ENCODE measurements around the gene CENATAC.
"Not testable (repeated sequence)": the region's sequence is repeated elsewhere in the genome, so short reads cannot be mapped to it uniquely, and the experiment has no call there.

The CENATAC gene

DNA sequence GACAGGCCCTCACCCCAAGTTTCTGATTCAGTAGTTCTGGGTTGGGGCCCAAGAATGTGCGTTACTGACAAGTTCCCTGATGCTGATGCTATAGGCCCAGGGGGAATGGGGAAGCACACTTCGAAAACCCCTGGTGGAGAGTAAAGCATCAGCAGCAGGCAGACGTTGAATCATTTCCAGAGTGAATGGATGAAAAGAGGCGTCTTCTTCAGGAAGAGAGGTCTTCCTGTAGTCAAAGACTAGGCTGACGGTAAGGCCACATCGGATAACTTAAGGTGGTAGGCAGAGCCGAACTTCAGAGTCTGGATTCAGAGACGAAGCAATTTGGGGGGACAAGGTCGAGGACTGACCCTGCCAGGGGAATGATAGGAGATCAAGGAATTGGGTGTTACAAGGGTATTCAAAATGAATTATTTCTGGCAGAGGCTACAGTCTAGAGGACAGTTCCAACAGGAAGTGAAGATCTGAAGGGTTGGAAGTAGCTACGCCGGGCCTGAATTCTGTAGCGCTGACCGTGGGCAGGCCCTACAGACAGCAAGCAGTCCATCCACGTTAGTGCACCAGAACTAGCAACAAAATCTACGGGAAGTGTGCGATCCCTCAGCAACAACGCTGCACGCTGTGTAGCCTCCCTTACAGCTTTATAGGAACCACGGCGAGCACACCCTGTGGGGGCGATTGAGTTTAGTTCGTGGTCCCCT, 862 bp upstream of the CENATAC start:
- peak; percentile 73 for DNase-seq (ENCODE audit: low spot score)

DNA sequence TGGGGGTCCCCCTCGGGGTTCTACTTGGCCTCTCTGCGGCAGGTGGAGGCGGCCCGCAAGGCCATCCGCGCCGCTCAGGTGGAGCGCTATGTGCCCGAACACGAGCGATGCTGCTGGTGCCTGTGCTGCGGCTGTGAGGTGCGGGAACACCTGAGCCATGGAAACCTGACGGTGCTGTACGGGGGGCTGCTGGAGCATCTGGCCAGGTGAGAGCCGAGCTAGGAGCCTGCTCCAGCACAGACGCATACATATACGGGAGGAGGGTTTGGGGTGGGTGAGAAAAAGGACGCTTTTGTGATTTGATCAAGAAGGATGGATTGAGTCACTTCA, 415 bp downstream of the CENATAC start:
- DNase-seq (ENCODE audit: low spot score): no peak

DNA sequence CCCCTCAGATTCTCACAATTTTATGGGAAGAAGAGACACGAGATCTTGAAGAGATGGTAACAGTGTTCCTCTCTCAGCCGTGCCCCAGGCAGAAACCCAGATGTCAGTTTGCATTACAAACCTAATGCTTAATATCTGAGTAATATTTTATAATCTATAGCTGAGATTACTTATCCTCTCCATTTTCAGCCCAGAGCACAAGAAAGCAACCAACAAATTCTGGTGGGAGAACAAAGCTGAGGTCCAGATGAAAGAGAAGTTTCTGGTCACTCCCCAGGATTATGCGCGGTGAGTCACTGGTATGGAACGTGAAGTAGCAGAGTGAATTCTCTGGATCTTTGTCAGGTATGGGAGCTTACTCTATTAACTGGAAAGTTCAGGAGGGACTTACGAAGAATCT, 884 bp downstream of the CENATAC start:
- peak; percentile 59 for DNase-seq (ENCODE audit: low spot score)

DNA sequence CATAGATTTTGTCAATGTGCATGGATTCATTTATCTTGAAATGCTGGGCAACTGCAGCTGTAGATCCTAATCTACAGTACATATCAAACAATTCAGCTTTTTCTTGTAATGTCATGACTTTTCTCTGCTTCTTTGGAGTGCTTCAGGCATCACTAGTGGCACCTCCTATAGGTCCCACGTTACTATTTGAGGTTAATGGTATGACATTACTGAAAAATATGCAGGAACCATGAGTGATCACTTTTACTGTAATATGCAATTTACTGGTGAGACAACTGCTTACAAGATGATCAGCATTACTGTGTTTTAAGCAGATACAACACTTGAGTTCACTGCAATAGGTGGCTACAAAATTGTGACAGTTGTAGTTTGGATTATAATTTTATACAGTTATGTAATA, 3.0 kb downstream of the CENATAC start:
- DNase-seq (ENCODE audit: low spot score): no peak

DNA sequence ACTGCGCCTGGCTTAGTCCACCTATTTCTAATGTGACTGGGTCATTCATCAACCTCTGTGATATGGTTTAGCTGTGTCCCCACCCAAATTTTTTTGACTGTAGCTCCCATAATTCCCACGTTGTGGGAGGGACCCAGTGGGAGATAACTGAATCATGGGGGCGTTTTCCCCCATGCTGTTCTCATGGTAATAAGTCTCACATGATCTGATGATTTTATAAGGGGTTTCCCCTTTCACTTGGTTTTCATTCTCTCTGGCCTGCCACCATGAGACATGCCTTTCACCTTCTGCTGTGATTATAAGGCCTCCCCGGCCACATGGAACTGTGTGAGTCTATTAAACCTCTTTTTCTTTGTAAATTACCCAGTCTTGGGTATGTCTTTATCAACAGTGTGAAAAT, 8.7 kb downstream of the CENATAC start:
- no peak for DNase-seq (ENCODE audit: low spot score)

DNA sequence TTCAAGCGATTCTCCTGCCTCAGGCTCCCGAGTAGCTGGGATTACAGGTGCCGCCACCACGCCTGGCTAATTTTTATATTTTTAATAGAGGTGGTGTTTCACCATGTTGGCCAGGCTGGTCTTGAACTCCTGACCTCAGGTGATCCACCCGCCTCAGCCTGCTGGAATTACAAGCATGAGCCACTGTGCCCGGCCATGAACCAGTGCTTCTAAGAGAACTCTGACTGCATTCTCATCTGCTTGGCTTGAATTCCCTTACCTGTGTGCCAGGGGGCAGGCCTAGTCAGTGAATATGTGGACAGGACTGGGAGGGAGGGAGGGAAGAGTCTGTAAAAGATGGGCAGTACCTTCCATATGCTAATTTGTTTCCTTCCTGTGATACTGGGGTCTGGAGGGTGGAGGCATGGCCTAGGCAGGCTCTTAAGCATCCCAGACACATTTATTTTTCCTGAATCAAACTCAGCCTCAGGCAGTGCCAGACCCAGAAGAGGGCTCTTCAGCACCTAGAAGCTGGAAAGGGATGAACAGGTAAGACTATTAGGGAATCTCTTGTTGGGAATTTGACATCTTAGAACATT, 13.6 kb downstream of the CENATAC start:
- no peak for DNase-seq (ENCODE audit: low spot score)

DNA sequence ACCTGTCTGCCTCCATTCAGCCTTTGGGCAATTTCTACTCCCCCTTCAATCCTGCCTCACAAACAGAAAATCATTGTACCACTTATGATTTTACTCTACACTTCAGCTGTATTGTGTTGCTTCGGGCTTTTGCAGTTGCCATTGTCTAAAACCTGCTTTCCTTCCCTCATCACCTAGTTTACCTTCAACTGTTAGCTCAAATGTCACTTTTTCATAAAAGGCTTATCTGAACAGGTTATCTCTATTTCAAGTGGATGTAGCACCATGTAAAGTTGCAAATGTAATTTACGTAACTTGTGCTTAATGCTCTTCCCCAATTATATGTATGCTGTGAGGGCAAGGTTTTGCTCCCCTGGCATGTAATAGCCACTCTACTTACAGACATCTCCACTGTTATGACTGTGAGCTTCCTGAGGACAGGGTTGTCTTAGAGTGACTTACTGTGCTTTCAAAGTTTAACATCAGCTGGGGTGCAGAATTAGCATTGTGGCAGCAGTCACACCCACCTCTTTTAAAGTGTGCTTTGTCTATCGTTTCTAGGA, 14.8 kb downstream of the CENATAC start:
- no peak for DNase-seq (ENCODE audit: low spot score)

DNA sequence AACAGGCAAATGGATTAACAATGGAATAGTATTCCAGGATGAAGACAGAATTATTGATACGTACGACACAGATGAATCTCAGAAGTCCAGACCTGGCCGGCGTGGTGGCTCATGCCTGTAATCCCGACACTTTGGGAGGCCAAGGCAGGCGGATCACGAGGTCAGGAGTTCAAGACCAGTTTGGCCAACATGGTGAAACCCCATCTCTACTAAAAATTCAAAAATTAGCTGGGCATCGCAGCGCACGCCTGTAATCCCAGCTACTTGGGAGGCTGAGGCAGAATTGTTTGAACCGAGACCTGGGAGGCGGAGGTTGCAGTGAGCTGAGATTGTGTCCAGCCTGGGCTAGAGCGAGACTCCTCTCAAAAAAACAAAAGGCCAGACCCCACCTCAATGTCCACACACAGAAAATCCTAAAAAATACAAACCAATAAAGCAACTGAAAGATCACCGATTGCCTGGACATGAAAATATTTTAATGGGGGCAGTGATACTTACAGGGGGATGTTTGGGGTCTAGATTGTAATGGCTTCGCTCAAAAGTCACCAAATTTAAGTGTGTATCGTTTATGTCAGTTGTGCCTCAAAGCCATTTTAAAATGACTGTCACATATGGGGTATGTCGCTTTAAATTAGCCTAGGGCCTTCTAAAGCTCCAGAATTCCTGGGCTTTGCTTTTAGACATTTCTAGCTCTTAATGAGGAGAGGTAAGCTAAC, 16.4 kb downstream of the CENATAC start:
- no peak for DNase-seq (ENCODE audit: low spot score)

DNA sequence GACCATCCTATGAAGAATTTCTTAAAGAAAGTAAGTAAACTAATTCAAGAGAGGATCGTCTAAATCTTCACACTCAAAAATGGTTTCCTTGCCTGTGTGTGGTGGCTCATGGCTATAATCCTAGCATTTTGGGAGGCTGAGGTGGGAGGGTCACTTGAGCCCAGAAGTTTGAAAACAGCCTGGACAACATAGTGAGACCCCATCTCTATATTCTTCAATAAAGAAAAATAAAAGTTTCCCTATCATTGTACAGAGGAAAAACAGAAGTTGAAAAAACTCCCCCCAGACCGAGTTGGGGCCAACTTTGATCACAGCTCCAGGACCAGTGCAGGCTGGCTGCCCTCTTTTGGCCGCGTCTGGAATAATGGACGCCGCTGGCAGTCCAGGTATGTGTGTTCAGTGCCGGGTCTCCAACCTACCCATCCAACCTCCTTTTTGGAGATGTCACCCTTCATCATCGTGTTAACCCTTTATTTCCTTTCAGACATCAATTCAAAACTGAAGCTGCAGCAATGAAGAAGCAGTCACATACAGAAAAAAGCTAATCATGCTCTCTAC, 17.2 kb downstream of the CENATAC start:
- no peak for DNase-seq (ENCODE audit: low spot score)

DNA sequence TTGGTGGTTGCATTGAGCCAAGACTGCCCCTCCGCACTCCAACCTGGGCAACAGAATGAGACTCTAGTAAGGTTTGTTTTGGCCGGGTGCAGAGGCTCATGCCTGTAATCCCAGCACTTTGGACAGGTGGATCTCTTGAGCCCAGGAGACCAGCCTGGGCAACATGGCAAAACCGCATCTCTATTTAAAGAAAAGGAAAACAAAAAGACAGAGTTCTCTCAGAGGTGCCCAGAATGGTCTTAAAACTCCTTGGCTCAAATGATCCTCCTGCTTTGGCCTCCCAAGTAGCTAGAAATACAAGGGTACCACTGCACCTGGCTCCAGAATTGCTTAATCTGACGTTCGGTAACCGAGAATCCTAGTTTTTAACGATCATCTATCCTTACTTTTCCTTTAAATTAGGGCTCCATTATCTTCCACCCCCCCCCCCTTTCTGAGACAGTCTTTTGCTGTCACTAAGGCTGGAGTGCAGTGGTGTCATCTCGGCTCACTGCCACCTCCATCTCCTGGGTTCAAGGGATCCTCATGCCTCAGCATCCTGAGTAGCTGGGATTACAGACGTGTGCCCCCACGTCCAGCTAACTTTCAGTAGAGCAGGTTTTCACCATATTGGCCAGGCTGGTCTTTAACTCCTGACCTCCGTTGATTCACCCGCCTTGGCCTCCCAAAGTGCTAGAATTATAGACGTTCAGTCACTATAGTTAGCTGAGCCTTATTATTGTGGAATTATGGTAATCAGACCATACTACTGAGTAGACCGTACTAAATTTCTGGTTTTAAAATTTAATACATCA, 18.5 kb downstream of the CENATAC start:
- DNase-seq (ENCODE audit: low spot score): no peak

DNA sequence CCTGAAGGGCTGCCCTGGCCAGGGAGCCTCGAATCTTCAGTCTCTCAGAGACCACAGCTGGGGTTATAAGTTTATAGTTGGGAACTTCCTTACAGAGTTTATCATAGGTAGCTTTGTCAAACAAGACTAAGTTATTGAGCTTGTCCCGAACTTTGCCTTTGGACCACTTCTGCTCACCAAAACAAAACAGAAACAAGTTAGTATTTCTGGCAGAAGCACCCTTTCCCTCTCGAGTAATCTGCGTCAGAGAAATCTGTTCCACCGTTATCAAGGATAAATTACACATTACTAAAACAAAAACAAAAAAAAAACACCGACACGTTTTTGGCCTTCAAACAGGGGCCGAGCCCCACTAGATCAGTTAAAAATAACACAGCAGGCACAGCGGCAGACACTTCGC, 19.4 kb downstream of the CENATAC start:
- DNase-seq (ENCODE audit: low spot score): not testable (repeated sequence)

DNA sequence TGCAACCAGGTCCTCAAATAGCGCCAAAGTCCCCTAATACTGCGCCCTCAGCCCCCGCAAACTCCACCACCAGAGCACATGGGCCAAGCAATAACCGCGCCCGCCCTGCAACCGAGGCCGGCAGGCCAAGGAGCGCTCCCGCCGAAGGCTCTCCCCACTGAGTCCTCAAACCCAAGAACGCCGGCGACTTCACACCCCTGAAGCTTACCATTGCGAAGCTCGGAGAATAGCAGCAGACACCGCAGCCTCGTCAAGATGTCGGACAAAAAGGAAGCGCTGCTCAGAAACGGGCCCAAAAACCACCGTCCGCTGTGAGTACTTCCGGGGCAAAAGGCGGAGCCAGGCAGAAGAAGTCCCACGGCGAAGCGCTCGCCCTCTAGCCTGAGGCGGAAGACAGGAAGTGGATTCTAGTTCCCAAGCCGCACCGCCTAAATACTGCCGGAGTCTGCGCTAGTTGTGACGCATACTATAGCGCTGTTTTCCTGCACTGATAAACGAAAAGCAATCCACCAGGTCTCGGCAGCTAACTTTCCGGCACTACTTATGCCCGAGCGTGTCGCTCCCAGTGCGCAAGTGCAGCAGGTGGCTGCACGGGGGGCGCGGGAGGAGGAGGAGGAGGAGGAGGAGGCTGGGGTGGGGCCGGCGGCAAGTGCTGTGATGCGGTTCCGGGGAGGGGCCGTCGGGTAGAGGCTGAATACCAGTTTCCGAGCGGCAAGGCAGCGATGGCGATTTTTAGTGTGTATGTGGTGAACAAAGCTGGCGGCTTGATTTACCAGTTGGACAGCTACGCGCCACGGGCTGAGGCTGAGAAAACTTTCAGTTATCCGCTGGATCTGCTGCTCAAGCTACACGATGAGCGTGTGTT, 20.4 kb downstream of the CENATAC start, which contains the start of the genes RPS25 and TRAPPC4:
TSS of gene RPS25 (minus strand) at position 270 of the 865 bp plus-strand sequence. CDS start at position 211, 59 bp downstream.
TSS of gene TRAPPC4 (plus strand) at position 693 of the 865 bp plus-strand sequence. CDS start at position 723, 30 bp downstream.
- DNase-seq (ENCODE audit: low spot score): peak; percentile 95

DNA sequence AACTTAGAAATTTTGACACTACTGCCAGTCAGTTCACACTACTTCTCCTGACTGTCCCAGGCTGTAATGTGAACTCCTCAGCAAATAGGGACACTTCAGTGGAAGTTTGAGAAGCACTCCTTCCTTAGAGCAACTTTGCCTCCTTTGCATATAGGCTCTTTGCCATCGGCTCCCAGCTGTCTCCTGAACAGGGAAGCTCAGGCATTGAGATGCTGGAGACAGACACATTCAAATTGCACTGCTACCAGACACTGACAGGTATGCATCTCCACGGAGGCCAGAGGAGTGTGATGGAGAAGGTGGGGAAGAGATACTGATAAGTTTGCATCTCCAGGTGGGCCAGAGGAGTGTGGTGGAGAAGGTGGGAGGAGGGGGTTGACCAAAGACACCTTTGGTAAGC, 22.1 kb downstream of the CENATAC start:
- no peak for DNase-seq (ENCODE audit: low spot score)

DNA sequence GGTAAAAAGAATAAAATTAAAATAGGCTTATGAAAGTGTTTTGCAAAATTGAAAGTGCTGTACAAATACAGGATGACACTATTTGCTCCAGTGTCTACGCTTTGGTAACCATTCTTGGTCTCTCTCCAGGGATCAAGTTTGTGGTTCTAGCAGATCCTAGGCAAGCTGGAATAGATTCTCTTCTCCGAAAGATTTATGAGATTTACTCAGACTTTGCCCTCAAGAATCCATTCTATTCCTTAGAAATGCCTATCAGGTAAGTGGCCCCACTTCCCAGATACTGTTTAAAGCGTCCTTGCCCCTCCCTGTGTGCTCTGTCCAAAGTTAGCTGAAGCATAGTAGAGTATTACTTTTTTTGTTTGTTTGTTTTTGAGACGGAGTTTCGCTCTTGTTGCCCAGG, 23.7 kb downstream of the CENATAC start:
- DNase-seq (ENCODE audit: low spot score): no peak

DNA sequence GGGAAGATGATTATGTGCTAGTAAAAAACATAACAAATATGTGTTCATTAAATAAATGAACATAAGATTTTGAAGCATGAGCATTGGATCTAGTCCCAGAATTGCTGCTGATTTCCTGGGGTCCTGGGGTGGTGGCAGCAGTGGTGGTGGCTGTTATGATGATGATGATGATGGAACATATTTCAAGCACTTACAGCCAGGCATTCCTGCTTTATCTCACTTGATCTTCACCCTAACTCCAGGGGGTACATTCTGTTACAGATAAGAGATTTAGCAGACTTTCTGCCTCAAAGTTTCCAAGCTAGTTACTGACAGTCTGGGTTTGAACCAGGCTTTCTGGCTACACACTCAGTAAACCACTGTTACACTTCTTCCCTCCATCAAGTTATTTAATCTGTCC, 25.8 kb downstream of the CENATAC start:
- DNase-seq (ENCODE audit: low spot score): no peak

DNA sequence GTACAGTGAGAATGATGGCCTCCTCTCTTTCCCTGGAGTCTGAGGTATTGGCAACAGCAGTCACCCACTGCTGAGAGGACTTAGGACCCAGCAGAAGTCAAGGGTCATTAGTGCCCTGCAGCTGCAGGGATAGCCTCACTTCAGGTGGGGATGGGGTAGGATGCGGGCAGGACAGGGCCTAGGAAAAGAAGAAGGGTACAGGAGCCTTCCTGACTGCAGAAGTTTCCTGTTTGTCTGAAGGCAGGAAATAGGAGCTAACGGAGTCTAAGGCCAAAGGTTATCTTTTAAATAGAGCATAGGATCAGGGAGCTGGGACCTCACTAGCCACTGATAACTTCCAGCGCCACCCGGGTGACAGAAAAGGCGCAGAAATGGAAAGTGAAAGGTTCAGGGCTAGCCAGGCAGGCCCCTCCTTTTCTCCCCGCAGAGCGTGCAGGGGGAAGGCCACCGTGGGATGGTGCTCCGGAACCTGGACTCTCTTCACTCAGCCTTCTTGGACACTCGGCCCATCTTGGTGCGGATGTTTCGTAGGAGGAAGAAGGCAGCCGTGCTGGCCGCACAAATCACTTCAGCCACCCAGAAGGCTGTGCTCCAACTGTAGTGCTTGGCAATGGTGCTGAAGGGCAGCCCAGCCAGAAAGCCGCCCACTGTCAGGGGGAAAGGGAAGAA, 26.6 kb downstream of the CENATAC start:
- no peak for DNase-seq (ENCODE audit: low spot score)

DNA sequence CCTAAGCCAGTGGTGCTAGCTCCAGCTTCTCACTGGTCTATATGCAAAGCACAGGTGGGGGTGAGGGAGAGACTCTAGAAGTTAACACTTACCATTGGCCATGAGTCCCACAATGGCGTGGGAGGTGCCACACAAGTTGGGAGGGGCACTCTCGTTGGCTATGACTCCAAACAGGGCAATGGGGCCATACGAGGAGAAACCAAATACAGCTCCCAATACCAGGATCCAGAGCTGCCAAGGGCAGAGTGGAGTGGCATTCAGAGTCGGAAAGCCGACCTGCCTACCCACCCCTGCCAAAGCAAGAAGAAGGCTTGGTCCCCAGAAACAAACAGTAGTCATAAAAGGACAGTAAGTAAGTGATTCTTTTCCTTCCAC, 27.1 kb downstream of the CENATAC start:
- no peak for DNase-seq (ENCODE audit: low spot score)

DNA sequence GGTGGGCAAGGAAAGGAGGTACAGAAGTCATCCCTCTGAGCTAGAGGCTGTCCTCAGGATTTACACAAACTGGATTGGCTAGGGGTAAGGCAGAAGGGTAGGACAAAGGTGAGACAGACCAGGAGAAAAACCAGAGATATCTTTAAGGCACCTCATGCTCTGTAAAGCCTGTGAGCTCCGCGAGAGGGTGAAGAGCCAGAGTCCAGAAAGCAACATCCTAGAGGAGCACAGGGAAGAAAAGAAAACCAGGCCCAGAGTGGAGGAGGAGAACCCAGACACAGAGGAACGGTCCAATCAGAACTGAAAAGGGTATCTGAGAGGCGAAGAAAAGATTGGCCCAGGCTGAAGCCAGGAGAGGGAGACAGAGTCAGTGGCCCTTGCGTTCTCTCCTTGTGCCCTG, 27.6 kb downstream of the CENATAC start:
- DNase-seq (ENCODE audit: low spot score): no peak

DNA sequence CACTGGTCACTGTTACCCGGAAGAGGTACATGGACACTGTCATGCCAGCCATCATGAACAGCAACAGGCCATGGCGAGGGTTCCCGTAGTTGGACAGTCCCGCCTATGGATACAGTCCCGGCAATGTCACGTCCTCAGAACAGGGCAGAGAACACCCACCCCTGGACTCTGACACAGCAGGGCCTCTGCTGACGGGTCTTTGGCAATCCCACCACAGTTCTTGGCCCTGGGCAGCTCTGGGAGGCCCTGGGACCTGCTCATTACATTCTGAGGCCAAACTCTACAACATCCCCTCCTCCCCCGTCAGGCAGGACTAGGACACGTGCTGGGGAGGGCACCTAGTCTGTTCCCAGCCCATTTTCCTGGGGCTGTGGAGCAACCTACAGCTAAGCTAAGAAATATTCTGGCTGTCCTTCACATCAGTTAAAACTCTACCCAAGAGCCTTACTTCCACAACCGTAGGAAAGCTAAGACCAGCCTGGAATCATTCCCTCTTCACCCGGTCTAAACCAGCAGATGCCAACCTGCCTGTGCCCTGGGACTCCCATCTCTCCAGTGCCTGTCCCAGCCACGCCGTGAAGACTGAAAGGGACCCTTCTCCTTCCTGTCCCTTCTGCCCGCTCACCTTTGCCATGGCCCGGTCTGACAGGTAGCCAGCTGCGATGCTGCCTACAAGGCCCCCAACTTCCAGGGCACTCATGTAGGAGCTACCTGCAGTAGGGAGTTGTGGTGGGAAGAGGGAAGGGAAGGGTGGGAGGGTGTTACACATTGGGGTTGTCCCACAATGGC, 28.2 kb downstream of the CENATAC start:
- no peak for DNase-seq (ENCODE audit: low spot score)

DNA sequence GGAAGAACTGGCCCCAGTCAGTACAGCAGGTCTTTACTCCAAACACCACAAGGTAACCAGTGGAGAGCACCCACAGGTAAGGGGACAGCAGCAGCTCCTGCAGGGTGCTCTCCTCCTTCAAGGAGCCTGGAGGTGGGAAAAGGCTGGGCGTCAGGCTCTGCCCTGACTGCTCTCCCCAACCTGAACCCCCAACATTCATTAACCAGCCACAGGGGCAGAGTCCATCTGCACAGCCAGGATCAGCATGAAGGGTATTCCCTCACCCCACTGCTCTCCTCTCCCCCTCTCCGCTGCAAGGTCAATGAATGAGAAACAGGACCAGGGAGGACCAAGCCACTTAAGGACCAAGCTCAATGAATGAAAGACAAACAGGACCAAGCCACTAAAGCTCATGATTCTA, 29.0 kb downstream of the CENATAC start:
- no peak for DNase-seq (ENCODE audit: low spot score)

Measured in hepatic stellate cell (primary cell).